IPS-20b (cell line): ENCODE results near the gene SERPINB6.
"Not testable (repeated sequence)": the region's sequence is repeated elsewhere in the genome, so short reads cannot be mapped to it uniquely, and the experiment has no call there.

Experiments used
- H3K27ac ChIP-seq: one replicate; pipeline ENCODE4 v1.5.1; 2013; ENCODE audit warnings: low read length
- H3K27me3 ChIP-seq: 2 replicates; pipeline ENCODE4 v1.6.1; 2013; ENCODE audit warnings: mild to moderate bottlenecking, low read length, inconsistent platforms; ENCODE audit not compliant: insufficient read depth
- H3K36me3 ChIP-seq: 2 replicates; pipeline ENCODE4 v1.6.1; 2013; ENCODE audit warnings: low read depth, mild to moderate bottlenecking, inconsistent platforms, low read length, moderate library complexity; ENCODE audit not compliant: insufficient read depth
- H3K4me1 ChIP-seq: 2 replicates; pipeline ENCODE4 v1.6.1; 2013; ENCODE audit warnings: mild to moderate bottlenecking, control low read depth, inconsistent platforms, low read length, moderate library complexity; ENCODE audit not compliant: insufficient read depth
- H3K4me3 ChIP-seq: 2 replicates; pipeline ENCODE4 v1.5.1; 2013; ENCODE audit warnings: mild to moderate bottlenecking, low read length, inconsistent platforms
- H3K9ac ChIP-seq: 2 replicates; pipeline ENCODE4 v1.6.1; 2013; ENCODE audit warnings: low read depth, mild to moderate bottlenecking, inconsistent platforms, low read length, moderate library complexity
- H3K9me3 ChIP-seq: 2 replicates; pipeline ENCODE4 v1.6.1; 2013; ENCODE audit warnings: mild to moderate bottlenecking, low read depth, low read length, inconsistent platforms; ENCODE audit not compliant: insufficient read depth

Gene SERPINB6

GRCh38 chr6:2940010-2940850, 31.1 kb downstream of the SERPINB6 start:
- Histone ChIP-seq H3K9me3 (no peaks in the 10 kb centered on the region), H3K9ac (no peak overlapping the region), H3K27ac (no peak overlapping the region), H3K4me1 (no peaks in the 10 kb centered on the region), H3K36me3 (no peaks in the 10 kb centered on the region), H3K27me3 (no peaks in the 10 kb centered on the region), H3K4me3 (no peak overlapping the region)

- Histone ChIP-seq H3K4me1 (no peaks in the 10 kb centered on the region), H3K36me3 (no peaks in the 10 kb centered on the region), H3K9ac (no peak overlapping the region), H3K27ac (no peak overlapping the region), H3K9me3 (no peaks in the 10 kb centered on the region), H3K27me3 (no peaks in the 10 kb centered on the region), H3K4me3 (no peak overlapping the region)
Measured at GRCh38 chr6:2939315-2940009, 31.9 kb downstream of the SERPINB6 start.

- H3K9ac ChIP-seq, result no peak overlapping the region
- H3K27ac ChIP-seq, result no peak overlapping the region
- H3K9me3 ChIP-seq, result no peaks in the 10 kb centered on the region
- no peaks in the 10 kb centered on the region for H3K4me1 ChIP-seq
- H3K27me3 ChIP-seq, result no peaks in the 10 kb centered on the region
- H3K4me3 ChIP-seq, result no peak overlapping the region
- H3K36me3 ChIP-seq, result no peaks in the 10 kb centered on the region
Measured at GRCh38 chr6:2938632-2939083, 32.7 kb downstream of the SERPINB6 start.

- H3K27me3 ChIP-seq, result no peaks in the 10 kb centered on the region
- no peaks in the 10 kb centered on the region for H3K4me1 ChIP-seq
- H3K9me3 ChIP-seq, result no peaks in the 10 kb centered on the region
- no peaks in the 10 kb centered on the region for H3K36me3 ChIP-seq
- no peak overlapping the region for H3K27ac ChIP-seq
- H3K9ac ChIP-seq, result no peak overlapping the region
- H3K4me3 ChIP-seq, result no peak overlapping the region
Measured at GRCh38 chr6:2938004-2938631, 33.2 kb downstream of the SERPINB6 start.

- Histone ChIP-seq H3K36me3 (no peaks in the 10 kb centered on the region), H3K4me1 (no peaks in the 10 kb centered on the region), H3K9me3 (no peaks in the 10 kb centered on the region), H3K9ac (no peak overlapping the region), H3K27me3 (no peaks in the 10 kb centered on the region), H3K27ac (no peak overlapping the region), H3K4me3 (no peak overlapping the region)
Measured at GRCh38 chr6:2937627-2938003, 33.8 kb downstream of the SERPINB6 start.

- Histone ChIP-seq H3K9ac (no peak overlapping the region), H3K4me3 (no peak overlapping the region), H3K27ac (no peak overlapping the region), H3K36me3 (no peaks in the 10 kb centered on the region), H3K4me1 (peaks cover 14% of the 10 kb centered on the region), H3K9me3 (no peaks in the 10 kb centered on the region), H3K27me3 (no peaks in the 10 kb centered on the region)
Measured at GRCh38 chr6:2935566-2936291, 35.6 kb downstream of the SERPINB6 start.

- Histone ChIP-seq H3K36me3 (no peaks in the 10 kb centered on the region), H3K4me1 (peaks cover 14% of the 10 kb centered on the region), H3K27ac (no peak overlapping the region), H3K27me3 (no peaks in the 10 kb centered on the region), H3K9ac (no peak overlapping the region), H3K4me3 (no peak overlapping the region), H3K9me3 (no peaks in the 10 kb centered on the region)
Measured at GRCh38 chr6:2934057-2934456, 37.3 kb downstream of the SERPINB6 start.

GRCh38 chr6:2932911-2933310, 38.5 kb downstream of the SERPINB6 start:
- not testable (repeated sequence) for H3K9ac ChIP-seq, H3K27ac ChIP-seq, H3K4me3 ChIP-seq, H3K9me3 ChIP-seq, H3K27me3 ChIP-seq, H3K36me3 ChIP-seq
- H3K4me1 ChIP-seq, result peaks cover 19% of the 10 kb centered on the region

GRCh38 chr6:2931970-2932748, 39.2 kb downstream of the SERPINB6 start:
- no peak overlapping the region for H3K4me3 ChIP-seq
- H3K27ac ChIP-seq, result no peak overlapping the region
- no peaks in the 10 kb centered on the region for H3K27me3 ChIP-seq
- H3K4me1 ChIP-seq, result peaks cover 21% of the 10 kb centered on the region
- no peaks in the 10 kb centered on the region for H3K36me3 ChIP-seq
- H3K9me3 ChIP-seq, result no peaks in the 10 kb centered on the region
- H3K9ac ChIP-seq, result no peak overlapping the region

GRCh38 chr6:2931055-2931454, 40.3 kb downstream of the SERPINB6 start:
- H3K4me1 ChIP-seq, result peaks cover 29% of the 10 kb centered on the region
- no peaks in the 10 kb centered on the region for H3K9me3 ChIP-seq
- no peak overlapping the region for H3K4me3 ChIP-seq
- H3K27me3 ChIP-seq, result no peaks in the 10 kb centered on the region
- no peak overlapping the region for H3K27ac ChIP-seq
- H3K36me3 ChIP-seq, result no peaks in the 10 kb centered on the region
- peak overlapping the region; percentile 14; the same call in 1 of the 2 replicates for H3K9ac ChIP-seq

GRCh38 chr6:2927931-2928330, 43.4 kb downstream of the SERPINB6 start:
- peaks cover 37% of the 10 kb centered on the region for H3K4me1 ChIP-seq
- H3K4me3 ChIP-seq, H3K9me3 ChIP-seq, H3K36me3 ChIP-seq, H3K27me3 ChIP-seq, H3K27ac ChIP-seq: not testable (repeated sequence)
- H3K9ac ChIP-seq, result peak overlapping the region; percentile 68; the same call in 1 of the 2 replicates
